Endometrial microvascular endothelial cells (primary cell): ENCODE data around the gene GMEB1. TPM values are rescaled to one million over a fixed set of nuclear protein-coding genes. Genes with fewer than 3 reads are reported as not detected.
"Not testable (repeated sequence)": the region's sequence is repeated elsewhere in the genome, so short reads cannot be mapped to it uniquely, and the experiment has no call there.

Experiments used
- in situ Hi-C: cut with HindIII; loops from 2 replicates; pipeline ENCODE4 v1.10.0; 2017; ENCODE audit warnings: low sequenced_read_pairs, low pct_unique_long_range_greater_than_20kb; ENCODE audit errors: inconsistent ontology term
- total RNA-seq: library from RNA; depleted of rRNA; stranded (reverse); fragments of >200 nt; gene quantifications from one replicate; pipeline ENCODE4 v1.2.3, GENCODE V29; 2015; ENCODE audit errors: inconsistent ontology term

Gene GMEB1, protein sequence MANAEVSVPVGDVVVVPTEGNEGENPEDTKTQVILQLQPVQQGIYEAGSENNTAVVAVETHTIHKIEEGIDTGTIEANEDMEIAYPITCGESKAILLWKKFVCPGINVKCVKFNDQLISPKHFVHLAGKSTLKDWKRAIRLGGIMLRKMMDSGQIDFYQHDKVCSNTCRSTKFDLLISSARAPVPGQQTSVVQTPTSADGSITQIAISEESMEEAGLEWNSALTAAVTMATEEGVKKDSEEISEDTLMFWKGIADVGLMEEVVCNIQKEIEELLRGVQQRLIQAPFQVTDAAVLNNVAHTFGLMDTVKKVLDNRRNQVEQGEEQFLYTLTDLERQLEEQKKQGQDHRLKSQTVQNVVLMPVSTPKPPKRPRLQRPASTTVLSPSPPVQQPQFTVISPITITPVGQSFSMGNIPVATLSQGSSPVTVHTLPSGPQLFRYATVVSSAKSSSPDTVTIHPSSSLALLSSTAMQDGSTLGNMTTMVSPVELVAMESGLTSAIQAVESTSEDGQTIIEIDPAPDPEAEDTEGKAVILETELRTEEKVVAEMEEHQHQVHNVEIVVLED
- 8.0 TPM for total RNA-seq

DNA sequence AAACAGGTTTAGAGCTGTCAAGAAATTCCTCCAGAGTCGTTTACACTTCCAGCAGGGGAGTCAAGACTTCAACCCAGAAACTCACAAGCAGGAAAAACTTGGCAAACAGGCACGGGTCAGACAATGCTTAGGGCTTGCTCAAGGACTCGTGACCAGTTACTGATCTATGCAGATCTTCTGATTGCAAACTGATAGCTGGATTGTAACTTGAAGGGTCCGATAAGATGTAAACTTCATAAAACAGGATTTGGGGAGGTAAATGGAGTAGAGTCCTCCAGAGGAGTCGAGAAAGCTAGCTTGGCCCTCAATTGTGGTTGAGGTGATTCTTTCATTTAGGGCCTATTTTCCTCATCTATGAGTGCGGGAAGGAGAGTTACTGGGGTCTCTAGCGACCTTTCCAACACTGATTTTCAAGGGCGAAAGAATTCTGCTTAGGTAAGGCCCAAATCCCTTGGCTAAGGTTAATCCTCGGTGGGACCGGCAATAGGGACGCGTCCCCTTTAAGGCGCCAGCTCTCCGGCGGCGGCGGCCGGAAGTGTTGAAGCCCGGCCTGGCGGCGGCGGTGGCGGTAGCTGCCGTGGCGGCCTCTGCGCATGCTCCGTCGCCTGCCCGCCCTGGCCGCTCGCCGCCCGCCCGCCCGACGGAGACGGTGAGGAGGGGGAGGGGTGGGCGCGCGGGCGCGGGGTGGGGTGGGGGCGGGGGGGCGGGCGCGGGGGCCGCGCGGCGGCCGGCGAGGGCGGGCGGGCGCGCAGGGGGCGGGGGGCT, at the start of gene GMEB1:
Gene GMEB1, plus strand, starts transcription at position 594 of the 765 bp plus-strand sequence. CDS start 14,829 bp downstream, outside the sequence.
- in situ Hi-C loops: no loop called here

DNA sequence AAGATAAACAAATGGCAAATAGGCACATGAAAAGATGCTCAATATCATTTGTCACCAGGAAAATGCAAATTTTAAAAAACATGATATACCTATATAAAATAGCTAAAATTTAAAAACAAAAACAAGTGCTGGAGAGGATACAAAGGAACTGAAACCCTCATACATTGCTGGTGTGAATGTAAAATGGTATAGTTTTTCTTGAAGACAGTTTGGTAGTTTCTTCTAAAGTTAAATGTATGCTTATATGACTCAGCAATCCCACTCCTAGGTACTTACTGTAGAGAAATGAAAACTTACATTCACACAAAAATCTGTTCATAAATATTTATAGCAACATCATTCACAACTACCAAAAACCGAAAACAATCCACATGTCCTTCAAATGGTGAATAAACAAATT, 36.9 kb upstream of the GMEB1 start:
- in situ Hi-C loops: no loop called here

DNA sequence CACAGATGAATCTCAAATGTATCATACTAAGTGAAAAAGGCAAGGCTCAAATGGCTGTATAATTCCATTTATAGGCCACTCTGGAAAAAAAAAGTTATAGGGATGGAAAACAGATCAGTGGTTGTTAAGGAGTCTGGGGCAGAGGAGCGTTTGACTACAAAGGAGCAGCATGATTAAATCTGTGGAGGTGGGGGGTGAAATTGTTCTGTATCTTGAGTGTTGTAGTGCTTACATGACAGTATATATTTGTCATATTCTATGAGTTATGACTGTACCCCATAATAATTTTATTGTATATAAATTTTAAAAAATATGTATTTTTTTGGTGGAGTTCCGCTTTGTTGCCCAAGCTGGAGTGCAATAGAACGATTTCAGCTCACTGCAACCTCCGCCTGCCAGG, 36.0 kb upstream of the GMEB1 start:
- in situ Hi-C loops: no loop called here

DNA sequence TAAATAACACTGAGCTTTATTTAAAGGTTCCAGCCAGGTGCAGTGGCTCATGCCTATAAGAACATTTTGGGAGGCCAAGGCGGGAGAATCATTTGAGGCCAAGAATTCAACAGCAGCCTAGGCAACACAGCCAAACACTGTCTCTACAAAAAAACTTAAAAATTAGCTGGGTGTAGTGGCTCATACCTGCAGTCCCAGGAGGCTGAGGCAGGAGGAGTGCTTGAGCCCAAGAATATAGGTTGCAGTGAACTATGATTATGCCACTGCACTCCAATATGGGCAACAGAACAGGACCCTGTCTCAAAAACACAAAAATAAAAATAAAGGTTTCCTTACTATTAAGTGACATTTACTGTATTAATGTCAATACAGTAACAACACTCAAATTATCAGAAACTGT, 27.8 kb upstream of the GMEB1 start:
- in situ Hi-C loops: no loop called here

DNA sequence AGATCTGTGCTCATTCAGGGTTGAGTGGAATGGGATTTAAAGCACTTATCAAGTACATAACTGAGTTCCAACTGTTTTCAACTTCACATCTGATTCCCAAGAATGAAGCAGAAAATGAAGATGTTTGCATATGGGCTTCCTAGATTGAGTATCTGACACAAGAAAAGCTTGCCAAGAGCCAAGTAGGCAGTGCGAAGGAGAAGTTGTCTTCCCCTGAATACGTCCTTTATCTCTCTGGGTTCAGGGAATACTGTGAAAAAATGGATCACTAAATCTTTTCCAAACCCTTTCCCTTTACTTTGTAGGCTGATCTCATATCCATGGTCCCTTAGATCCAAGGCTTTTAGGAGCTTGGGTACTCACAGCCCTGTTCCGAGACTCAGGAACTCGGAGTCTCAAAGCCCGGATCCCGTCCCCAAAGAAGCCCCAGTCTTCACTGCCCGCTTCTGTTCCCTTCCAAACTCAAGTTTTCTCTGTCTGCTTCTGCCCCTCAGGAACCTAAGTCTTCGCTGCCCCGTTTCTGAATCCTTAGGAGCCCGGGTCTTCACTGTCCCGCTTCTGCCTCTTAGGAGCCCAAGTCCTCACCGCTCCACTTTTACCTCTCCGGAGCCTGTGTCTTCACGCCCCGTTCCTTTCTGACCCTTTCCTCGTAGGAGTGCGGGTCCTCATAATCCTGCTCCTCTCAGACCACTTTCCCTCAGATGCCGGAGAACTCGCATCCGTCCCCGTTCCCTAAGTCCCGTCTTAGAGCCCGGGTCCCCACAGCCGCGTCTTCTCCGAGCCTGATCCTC, 26.3 kb upstream of the GMEB1 start:
- in situ Hi-C loops: no loop called here

DNA sequence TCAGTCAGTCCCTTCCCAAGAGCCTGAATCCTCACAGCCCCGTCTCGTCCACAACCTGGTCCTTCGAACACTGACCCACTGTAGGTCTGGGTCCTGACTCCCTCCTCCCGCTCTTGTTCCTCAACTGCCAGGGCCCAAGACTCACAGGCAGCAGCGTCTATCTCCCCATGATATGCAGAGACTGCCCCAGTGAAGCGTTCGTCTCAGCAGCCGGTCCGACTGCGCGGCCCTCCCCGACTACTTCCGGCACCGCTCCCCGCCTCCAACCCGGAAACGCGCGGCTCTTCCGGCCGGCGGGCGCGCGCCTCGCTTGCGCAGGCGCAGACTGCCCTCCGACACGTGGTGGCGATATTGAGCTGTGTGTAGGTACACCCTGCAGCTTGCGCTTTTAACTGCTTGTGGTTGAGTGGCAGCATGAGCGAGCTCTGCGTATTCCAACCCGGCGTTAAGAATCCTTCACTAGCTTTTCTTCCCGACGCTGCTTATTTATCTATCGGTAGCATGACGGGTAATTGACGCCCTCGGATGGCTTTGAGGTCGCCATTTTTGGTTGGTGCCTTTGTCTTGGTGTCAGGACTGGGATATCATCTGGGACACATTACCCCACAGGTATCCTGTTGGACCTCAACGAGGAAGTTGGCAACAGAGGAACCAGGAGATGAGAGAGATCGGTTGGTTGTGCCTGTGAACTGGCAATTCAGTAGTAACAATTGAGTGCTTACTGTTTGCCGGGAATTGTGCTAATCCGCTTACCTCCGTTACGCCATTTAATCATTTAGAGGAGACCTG, 25.5 kb upstream of the GMEB1 start, which contains the start of gene TAF12:
Gene TAF12, minus strand, starts transcription at position 221 of the 789 bp plus-strand sequence. CDS start 20,986 bp downstream, outside the sequence.
- in situ Hi-C loops: no loop called here

DNA sequence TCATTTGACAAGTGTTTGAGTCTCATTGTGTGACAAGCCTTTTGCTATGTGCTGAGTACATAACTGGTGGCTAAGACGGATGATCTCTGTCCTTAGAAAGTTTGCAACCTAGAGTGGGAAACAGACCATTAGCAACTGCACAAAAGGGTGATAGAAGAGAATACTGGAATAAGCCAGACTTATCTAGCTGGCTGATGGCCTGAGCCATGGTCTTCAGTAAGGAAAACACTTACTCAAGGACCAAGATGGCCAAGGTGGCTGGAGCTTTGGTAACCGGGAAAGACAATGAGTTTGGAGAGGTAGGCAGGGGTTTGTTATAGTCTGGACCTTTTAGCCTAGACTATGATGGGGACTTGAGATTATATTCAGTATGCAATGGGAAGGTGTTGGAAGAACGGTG, 24.1 kb upstream of the GMEB1 start:
- in situ Hi-C loops: no loop called here

DNA sequence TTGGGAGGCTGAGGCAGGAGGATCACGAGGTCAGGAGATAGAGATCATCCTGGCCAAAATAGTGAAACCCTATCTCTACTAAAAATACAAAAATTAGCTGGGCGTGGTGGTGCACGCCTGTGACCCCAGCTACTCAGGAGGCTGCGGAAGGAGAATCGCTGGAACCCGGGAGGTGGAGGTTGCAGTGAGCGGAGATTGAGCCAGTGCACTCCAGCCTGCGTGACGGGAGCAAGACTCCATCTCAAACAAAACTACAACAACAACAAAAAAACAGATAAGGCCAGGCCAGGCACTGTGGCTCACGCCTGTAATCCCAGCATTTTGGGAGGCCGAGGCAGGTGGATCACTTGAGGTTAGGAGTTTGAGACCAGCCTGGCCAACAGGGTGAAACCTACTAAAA, 23.2 kb upstream of the GMEB1 start:
- in situ Hi-C loops: not testable (repeated sequence)

DNA sequence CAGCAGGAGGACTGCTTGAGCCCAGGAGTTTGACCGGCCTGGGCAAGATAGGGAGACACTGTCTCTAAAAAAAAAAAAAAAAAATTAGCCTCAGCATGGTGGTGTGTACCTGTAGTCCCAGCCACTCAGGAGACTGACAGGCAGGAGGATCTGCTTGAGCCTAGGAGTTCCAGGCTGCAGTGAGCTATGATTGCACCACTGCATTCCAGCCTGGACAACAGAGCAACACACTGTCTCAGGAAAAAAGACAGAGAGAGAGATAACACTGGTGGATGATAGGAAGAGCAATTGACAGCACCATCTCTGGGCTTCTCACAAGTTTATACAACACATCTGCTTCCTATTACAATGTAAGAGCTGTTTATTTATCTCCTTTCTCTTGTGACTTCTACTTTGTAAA, 22.5 kb upstream of the GMEB1 start:
- in situ Hi-C loops: no loop called here

DNA sequence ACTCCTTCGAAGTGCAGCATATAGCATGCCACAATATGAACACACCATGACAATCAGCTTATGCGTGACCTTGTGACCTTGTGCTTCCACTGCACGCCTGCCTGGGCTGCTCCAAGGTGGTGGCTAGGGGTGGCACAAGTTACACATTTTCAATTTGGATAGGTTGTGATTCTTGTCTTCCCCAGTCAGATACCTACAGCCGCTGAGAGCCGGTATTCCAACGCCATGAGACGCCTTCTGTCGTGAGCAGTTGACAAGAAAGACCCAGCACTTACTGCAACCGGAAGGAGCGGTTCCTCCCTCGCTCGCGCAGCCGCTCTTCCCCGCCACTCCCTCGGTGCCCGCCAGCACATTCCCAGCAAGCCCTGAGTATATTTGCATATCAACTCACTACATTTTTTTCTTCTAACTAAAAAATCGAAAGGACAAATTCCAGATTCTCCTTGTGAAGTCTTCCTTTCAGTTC, 20.5 kb upstream of the GMEB1 start:
- in situ Hi-C loops: no loop called here

DNA sequence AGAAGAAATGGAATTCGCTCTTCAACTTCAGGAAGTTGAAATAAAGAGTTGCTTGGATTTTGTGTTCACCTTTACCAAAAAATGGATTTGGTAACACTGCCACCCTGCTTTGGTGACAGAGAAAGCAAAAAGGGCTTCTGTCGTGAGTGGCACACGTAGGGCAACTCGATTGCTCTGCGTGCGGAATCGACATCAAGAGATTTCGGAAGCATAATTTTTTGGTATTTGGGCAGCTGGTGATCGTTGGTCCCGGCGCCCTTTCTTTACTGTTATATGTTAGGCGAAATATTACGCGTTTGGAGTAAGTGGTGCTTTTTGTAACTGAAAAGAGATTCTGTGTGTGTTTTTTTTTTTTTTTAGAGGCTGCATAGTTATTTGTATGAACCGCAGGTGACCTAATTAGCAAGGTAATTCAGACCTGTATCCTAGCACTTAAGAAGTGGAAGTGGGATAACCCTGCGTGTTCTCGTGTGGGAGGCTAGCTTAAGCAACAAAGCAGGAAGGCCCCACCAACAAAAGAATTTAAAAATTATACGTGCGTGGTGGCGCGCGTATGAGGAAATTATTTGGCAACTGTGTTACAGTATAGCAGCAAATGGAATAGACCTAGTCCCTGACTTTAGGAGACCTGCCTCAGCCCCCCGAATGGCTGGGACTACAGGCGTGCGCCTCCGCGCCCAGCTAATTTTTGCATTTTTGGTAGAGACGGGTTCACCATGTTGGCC, 19.9 kb upstream of the GMEB1 start, which contains the start of gene RNU11:
Gene RNU11, plus strand, starts transcription at position 127 of the 725 bp plus-strand sequence.
- in situ Hi-C loops: no loop called here

DNA sequence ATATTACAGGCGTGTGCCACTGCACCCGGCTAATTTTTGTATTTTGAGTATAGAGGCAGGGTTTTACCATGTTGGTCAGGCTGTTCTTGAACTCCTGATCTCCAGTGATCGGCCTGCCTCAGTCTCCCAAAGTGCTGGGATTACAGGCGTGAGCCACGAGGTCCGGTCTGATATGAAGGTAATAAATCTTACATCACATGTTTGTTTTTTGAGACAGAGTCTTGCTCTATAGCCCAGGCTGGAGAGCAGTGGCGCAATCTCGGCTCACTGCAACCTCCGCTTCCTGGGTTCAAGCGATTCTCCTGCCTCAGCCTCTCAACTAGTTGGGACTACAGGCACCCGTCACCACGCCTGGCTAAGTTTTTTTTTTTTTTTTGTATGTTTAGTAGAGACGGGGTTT, 15.5 kb upstream of the GMEB1 start:
- in situ Hi-C loops: not testable (repeated sequence)

DNA sequence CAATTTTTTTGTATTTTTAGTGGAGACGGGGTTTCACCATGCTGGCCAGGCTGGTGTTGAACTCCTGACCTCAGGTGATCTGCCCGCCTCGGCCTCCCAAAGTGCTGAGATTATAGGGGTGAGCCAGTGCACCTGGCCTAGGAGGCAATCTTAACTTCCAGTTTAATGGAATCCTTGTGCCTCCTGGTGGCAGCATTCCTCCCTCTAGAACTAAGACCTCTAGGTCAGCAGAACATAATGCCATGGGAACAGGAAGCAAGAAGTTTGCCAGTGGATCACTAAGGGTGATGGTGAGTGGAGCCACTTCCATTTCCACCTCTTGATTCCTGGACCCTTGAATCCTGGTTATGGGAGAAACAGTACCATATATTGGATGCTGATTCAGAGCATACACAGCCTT, 14.7 kb upstream of the GMEB1 start:
- in situ Hi-C loops: not testable (repeated sequence)

DNA sequence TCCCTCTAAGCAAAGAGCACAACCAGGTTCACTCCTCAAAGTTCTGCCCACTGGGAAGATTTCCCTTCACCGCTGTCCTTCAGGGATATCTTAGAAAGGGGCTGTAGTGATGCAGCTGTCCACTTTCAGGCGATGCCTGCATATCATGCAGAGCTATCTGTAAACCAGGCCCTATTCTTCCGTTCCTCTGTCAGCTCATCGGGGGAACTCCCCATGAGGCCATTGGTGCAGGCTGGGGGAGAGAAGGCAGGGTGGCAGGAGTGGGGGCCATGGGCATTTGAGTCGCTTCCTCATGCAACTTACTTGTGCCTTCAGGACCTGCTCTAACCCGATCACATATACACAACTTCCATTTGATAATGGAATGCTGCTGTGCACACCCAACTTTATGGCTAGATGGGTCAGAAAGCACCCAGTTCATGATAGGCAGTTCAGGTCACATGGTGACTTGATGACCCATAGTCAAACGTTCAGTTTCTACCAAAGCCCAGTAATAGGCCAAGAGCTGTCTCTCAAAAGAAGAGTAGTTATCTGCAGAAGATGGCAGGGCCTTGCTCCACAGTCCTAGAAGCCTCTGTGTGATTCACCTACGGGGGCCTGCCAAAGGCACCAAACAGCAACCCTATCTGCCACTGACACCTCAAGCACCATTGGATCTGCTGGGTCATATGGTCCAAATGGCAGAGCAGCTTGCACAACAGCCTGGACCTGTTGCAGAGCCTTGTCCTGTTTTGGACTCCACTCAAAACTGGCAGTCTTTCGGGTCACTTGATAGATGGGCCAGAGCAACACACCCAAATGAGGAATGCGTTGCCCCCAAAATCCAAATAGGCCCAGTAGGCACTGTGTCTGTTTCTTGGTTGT, 12.9 kb upstream of the GMEB1 start:
- in situ Hi-C loops: not testable (repeated sequence)

DNA sequence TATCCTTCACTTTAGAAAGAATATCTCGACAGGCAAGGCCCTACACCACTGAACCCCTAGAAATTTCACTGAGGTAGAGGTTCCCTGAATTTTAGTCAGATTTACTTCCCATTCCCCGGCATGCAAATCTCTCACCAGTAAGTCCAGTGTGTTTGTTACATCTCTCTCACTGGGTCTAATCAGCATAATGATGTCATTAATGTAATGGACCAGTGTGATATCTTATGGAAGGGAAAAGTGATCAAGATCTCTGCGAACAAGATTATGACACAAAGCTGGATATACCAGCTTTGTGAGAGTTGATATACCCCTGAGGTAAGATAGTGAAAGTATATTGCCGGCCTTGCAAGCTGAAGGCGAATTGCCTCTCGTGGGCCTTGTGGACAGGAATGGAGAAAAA, 12.2 kb upstream of the GMEB1 start:
- in situ Hi-C loops: no loop called here

DNA sequence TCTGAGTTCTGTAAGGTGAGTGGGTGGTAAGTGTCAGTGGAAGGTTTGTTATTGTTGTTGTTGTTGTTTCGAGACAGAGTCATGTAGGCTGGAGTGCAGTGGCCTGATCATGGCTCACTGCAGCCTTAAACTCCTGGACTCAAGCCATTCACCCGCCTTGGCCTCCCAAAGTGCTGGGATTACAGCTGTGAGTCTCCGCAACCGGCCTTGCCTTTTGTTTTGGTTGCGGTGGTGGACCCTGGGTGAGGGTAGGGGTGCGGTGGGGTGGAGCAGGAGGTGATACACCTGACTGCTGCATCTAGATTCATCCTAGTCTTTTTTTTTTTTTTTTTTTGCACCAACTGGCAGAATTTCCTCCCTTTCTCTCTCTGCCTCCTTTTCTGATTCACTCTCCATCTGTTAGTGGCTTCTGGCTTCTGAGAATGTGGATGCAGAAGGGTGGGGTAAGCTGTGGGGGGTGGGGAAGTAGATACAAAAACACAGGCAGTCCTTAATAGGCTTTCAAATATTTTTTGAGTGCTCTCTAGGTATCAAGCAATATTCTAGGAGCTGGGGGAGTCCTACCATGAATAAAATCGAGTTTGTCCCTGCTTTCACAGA, 4.6 kb upstream of the GMEB1 start:
- in situ Hi-C loops: no loop called here
